GM18511 (cell line): ENCODE measurements around the gene SH3PXD2B.
"Not testable (repeated sequence)": the region's sequence is repeated elsewhere in the genome, so short reads cannot be mapped to it uniquely, and the experiment has no call there.

Experiments
- ATAC-seq: cut with Tn5 transposase; IDR thresholded peaks from one replicate; pipeline ENCODE4 v1.9.1; 2021; ENCODE audit warnings: mild to moderate bottlenecking, moderate library complexity; ENCODE audit not compliant: unreplicated experiment

SH3PXD2B gene

GRCh38 chr5:172420235-172420939, 33.9 kb downstream of the SH3PXD2B start:
- no peak for ATAC-seq

GRCh38 chr5:172418862-172419814, 35.2 kb downstream of the SH3PXD2B start:
- no peak for ATAC-seq

GRCh38 chr5:172417983-172418630, 36.2 kb downstream of the SH3PXD2B start:
- no peak for ATAC-seq

DNA sequence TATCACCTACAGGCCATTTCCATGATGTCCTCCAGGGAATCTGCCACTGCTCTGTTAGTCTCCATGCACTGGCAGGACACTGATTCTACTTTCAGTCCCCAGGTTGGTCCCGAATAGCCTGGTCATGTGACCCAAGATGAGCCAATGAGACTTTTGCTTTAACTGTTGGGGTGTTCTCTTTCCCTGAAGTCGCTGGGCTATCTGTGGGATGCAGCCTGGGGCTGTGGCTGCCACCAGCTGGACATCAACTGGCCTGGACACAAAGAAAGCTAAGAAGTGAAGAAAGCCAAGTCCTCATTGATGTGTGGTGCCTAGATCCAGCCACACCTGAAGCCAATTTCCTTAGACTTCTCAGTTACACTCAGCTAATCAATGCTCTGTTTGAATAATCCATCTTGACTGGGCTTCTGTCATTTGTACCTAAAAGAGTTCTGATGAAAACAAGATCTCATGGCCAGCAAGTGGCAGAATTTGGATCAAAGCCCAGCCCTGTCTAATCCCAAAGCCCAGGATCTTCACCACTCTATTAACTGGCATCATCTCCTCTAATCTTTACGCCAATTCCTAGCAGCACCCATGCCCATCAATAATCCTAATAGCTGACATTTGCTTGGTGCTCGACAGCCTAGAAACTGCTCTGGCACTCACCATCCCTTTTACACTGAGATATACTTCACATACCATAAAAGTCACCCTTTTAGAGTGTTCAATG, 37.0 kb downstream of the SH3PXD2B start:
- no peak for ATAC-seq

- ATAC-seq, result no peak
Measured at GRCh38 chr5:172415362-172416275, 38.7 kb downstream of the SH3PXD2B start.

- ATAC-seq, result no peak
Measured at GRCh38 chr5:172414531-172415361, 39.6 kb downstream of the SH3PXD2B start.

GRCh38 chr5:172413601-172414171, 40.6 kb downstream of the SH3PXD2B start:
- no peak for ATAC-seq

GRCh38 chr5:172412724-172413286, 41.5 kb downstream of the SH3PXD2B start:
- no peak for ATAC-seq

- no peak for ATAC-seq
Measured at GRCh38 chr5:172411484-172412072, 42.7 kb downstream of the SH3PXD2B start.

DNA sequence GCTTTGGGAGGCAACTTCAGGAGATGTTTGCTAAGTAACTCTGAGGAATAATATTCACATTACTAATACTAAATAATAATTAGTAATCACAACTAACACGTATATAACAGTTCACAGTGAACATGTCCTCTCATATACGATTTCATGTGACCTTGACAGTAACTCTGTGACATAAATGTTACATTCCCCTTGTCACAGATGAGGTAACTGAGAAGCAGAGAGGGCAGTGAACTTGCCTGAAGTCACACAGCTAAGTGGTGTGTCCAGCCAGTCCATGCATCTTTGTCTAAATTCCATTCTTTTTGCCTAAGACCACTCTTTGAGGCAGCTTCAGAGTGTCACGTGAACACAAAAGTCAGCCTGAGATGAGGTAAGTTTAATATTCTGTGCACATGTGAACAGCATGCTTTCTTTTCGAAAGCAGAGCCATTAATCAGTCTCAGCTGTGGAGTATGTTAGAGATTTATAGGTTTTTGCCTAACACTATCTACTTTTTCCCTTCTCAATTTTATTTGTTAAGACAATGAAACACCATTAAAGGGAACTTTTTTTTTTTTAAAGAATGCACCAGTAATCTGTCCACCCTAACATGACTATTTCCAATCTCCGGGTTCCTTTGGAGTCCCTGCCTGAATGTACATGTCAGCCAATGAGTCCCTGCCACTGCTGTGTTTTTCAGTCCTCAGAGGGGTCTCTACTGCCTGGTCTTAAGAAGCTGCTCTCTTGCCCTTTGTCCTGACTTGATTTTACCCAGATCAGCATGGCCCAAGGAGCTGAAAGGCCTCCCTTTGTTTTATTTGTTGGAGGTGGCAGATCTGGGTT, 43.5 kb downstream of the SH3PXD2B start:
- no peak for ATAC-seq

- no peak for ATAC-seq
Measured at GRCh38 chr5:172410160-172410559, 44.2 kb downstream of the SH3PXD2B start.

DNA sequence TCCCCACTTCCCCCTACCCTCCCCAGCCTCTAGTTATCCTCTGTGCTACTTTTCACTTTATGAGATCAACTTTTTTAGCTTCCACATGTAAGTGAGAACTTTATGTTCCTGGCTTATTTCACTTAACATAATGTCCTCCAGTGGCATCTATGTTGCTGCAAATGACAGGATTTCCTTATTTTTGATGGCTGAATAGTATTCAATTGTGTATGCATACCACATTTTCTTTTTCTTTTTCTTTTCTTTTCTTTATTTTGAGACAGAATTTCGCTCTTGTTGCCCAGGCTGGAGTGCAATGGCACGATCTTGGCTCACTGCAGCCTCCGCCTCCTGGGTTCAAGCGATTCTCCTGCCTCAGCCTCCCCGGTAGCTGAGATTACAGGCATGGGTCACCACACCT, 44.8 kb downstream of the SH3PXD2B start:
- ATAC-seq, result not testable (repeated sequence)

DNA sequence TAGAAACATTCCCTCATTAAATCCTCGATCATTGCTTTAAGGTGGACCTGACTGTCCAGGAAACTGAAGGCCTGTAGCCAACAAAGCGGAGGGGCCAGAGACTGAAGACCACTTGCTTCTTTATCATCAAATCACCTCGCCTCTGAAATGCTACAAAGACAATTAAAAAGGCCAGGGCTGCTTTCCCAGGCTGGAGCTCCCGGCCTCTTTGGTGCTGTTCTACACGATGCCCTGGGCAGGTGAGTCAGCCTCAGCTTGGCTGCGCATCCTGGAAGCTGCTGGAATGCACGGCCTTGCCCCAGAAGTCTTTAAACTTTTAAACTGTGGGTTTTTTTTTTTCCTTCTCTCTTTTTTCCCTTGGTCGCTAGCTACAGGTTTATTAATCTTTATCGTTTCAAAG, 46.5 kb downstream of the SH3PXD2B start:
- ATAC-seq, result no peak

- ATAC-seq, result no peak
Measured at GRCh38 chr5:172407241-172407691, 47.1 kb downstream of the SH3PXD2B start.

- ATAC-seq, result no peak
Measured at GRCh38 chr5:172405226-172406107, 48.9 kb downstream of the SH3PXD2B start.

- no peak for ATAC-seq
Measured at GRCh38 chr5:172404746-172405145, 49.6 kb downstream of the SH3PXD2B start.
